NCI-H345 (cell line): ENCODE data around the gene ATOSA.

Source experiments
- DNase-seq: peaks from one replicate; lab custom pipeline; 2025; lab: John Stamatoyannopoulos, UW

Gene ATOSA

DNA sequence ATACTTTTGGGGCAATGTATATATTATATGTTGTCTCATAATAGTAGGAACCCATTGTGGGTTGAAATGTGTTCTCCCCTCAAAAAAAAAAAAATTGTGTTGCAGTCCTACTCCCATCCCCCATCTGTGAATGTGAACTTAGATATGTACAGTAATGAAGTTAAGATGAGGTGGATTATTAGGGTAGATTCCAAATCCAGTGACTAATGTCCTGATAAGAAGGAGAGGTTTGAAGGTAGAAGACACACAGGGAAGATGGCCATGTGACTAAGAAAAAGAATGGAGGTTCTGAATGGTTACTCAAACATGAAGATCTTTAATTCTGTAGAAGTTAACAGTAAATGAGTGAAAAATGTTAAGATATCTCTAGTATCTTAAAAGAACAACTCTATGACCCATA lies 3.0 kb upstream of the ATOSA start:
- no peak for DNase-seq

DNA sequence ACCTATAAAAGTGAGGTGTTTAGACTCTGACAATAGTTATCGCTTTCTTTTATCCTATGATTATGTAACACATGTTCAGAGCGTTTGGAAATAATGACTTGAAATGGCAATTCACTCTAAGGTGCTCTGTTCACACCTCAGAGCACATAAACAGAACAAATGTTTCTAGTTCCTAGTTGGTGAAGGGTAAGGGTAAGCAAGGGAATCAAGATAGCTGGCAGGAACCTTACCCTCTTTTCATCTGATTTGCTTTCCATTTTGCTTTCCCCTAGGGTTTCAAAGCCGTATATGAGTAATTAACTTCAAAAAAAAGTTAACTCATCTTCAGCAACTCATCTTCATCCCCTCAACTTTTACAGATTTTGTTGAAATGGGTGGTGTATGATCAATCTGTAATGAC lies 2.3 kb upstream of the ATOSA start:
- no peak for DNase-seq

DNA sequence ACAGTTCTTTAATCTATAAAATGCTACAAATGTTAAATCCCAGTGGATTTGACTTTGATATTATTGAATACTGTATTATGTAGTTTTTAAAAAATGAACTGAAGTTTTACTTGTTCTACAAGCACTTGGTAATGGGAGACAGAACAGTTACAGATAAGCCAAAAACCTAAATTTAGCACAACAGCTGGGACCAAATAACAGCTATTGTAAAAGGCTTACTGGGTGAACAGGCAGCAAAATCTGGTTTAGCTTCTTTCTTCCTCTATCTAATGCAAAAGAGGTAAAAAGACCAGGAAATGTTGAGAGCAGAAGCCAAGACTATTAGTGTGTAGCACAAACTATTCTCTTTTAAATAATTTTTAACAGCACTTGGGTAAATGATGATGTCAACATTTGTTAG lies 1.6 kb upstream of the ATOSA start:
- DNase-seq = no peak

DNA sequence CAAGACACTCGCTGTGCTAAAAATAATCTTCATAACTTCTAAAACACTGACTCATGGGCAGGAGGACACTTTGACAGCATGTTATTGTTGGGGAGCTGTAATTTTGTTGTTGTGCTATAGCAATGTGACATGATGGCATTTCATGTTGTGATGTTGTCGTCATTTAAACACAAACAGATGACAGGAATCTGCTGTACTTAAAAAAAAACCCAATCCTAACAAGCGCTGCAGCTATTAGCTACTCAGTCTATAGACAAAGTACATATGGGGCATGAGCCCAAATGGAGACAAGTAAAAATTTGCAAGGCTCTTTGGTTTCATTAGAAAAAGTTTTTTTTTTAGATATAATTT lies 828 bp upstream of the ATOSA start:
- DNase-seq = no peak

DNA sequence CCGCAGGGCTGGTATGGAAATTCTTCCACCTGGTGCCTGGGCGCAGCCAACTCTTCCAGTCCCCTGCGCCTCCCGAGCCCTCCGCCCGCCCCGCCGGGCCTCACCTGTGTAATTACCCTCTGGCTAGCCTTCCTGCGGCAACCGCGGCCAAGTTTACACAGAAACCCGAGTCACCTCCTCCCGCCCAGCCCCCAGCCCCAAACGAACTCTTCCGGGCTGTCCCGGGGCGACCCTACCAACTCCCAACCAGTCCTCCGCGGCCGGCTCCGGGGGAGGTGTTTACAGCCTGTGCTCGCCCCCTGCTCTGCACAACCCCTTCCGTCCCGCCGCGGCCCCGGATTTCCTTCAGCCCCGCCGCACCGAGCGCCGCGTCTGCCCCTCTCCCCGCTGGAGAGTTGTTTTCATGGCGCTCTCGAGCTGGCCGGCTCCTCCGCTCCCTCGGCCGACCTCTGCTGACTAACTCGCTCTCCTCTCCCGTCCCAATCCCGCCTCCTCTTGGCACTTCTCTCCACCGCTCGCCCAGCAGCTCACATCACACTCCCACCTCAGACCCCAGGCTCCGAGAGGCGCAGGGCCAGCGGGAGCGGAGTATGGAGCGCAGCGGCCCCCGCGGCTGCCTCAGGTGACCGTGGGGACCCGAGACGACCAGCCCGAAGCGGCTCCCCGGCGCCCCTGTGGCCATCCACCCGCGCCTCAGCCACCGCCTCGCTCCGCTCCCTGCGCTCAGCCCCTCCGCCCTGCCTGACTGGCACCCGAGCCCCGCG lies 538 bp downstream of the ATOSA start:
- peak; percentile 25 for DNase-seq

DNA sequence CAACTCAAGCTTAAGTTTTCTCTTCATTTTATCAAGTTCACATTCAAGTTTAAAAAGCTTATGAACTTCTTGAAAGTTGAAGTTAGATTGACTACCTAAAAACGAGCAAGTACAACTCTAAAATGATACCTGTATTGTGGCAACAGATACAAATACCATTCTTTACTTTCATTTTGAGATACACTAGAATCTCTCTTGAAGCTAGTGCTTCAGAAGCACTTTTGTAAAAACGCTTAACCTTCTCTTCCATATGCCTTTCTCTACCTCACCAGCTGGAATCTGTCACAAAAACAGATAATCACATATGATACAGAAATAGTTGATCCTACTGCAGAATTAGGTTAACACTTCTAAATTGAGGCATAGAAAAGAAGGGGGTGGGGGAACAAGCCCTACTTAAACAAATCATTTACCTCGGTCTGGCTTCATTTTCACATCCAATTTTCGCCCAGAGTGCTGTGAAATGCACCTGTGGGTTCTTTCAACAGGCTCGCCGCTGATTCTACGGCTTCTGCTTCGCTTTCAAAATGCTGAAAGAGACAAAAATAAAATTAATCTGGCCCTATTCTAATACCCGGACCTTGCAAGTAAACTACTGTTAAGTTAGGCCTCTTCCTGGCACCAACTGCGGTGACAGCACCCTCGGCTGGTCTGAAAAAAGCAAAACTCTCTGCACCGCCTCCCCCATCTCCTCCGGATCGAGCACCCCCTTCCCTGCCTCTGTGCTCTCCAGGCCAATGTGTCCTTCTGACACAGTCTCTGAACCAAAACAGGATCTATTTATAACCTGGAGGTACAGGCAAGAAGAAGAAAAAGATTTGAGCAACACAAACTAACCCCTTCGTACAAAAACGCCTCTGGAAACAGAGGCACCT lies 1.4 kb downstream of the ATOSA start:
- no peak for DNase-seq

DNA sequence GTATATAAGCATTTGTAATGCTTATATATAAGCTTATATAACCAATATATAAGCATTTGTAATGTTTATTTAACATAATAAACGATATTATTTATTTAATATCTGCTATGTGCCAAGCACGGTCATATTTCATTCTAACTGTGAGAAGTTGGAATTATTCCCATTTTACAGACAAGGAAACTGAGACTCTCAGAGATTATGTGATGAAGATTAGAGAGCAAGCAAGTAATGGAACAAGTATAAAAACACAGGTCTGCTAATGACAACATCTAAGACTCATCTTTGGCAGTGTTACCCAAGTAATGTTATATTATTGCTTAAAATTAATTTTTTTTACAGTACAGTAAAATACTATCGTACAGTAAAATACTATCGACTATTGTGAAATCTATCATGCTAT lies 4.4 kb downstream of the ATOSA start:
- DNase-seq = no peak

DNA sequence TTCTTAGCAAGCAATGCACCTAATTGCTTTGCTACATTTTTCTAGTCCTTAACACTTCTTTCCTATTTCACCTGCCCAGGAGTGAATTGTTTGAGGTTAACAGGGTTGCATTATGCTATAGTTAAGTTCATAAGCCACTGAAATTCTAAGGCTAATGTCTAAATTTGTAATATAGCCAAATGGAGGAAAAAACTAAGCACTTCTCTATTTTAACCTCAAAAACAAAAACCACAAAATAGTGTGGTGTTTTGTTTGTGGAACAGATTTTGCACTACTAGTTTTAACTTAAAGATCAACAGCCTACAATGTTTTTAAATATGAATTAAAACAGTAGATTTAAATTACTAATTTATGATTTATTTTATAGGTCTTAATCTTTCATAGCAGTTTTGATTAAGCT lies 5.5 kb downstream of the ATOSA start:
- DNase-seq = no peak

DNA sequence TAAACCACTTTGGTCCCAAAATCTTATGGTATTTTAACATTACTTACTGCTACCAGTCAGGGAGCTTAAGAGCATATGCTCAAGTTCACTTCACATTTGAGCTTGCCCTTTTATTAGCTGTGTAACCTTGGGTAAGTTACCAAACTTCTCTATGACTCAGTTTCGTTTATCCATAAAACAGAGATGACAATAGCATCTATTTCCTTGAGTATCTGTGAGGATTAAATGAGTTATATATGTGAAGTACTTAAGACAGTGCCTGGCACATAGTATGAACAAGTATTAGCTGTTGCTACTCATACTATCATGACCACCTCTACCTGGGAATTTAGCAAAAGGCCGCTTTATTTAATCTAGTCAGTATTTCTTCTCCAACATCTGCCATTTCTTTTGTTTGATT lies 5.9 kb downstream of the ATOSA start:
- no peak for DNase-seq

DNA sequence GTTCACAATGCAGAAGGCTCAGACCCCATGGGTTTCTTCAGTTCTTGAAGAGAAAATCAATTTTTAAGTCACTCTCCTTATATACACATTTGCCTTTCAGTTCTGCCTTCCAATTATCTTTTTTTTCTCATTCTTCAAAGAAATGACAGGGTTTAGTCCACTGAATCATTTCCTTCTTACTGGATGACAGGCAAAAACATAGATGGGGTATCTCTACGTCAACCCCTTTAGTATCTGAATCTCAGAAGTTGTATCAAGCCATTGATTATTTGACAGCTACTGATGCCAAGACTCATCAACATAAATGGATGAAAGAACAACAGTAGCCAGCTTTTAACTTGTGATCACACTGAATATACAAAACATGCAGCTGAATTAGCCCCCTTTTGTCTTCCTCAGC lies 6.5 kb downstream of the ATOSA start:
- DNase-seq = no peak

DNA sequence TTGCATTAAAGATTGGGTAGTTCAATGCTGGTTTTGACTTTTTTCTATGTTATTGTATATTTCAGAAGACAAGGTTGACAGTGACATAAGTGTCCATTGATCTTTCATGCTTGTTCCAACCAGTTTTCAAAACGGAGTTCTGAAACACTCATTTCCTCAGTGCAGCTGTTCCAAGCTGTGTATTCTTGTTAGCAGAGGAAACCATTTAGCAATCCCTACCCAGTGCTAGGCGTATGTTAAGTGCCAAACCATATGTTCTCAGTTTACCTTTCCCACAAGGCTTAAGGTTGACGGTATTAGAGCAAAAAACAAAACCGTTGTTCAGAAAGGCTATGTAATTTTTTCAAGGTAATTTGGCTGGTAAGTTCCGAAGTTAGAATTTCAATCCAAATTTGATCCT lies 9.1 kb downstream of the ATOSA start:
- DNase-seq = no peak

DNA sequence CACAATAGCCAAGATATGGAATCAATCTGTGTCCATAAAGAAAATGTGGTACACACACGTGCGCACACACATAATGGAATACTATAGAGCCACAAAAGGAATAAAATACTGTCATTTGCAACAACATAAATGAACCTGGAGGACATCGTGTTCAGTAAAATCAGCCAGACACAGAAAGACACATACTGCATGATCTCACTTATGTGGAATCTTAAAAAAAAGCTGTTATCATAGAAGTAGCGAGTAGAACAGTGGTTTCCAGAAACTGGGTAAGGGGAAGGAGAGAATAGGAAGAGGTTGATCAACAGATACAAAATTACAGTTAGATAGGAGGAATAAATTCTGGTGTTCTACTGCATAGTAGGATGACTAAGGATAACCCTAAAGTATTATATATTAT lies 11.1 kb downstream of the ATOSA start:
- DNase-seq = no peak

DNA sequence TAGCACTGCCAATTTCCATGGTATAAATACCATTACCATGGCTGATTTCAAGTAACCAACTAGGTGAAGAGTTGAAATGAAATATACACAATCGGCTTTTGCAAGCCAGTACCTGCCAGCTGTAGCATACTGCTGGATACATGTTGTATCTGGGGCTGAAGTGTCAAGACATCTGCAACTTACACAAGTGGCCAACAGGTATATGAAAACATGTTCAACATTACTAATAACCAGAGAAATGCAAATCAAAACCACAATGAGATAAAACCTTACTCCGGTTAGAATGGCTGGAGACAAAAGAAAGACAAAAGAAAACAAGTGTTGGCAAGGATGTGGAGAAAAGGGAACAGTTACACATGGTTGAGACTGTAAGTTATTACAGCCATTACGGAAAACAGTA lies 11.6 kb downstream of the ATOSA start:
- DNase-seq = no peak

DNA sequence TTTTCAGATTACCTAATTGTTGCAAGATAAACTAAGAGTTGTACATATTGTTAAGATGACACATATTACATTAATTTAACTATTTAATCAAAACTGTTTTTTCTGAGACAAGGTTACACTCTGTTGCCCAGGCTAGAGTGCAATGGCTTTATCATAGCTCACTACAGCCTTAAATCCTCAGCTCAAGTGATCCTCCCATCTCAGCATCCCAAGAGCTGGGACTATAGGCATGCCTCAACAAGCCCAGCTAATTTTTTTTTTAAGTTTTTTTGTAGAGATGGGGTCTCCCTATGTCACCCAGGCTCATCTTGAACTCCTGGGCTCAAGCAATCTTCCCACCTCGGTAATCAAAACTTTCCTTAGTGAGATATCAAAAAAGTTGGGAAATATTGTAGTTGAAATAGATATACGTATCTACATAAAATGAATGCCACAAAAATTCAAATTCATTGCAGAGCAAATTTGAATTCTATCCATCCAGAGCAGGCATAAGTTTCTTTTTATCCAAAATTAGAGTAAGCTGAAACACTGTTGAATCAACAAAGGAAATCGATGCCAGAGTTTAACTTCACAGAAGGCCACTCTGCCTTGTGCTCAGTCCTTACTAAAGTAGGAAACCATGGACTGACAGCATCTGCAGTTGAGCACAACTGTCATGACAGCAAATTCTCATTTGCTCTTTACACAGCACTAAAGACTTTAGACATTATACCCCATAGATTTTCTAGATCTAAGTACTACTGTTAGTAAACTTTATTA lies 15.5 kb downstream of the ATOSA start:
- DNase-seq = no peak

DNA sequence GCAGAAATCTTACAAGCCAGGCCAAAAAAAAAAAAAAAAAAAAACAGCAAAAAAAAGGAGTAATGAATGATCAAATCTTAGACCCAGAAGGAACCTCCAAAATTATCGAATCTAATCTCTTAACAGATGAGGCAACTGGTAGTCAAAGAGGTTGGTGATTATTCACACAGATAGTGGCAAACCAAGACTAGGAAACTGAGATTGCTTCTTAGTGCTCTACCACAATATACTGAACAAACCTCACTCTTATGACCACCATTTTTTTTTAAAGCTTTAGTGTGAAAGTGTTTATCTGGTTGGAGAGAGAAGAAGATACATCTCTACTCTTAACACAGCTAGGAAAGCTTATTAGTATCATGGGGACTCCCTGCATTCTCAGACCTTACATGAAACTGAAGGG lies 17.3 kb downstream of the ATOSA start:
- DNase-seq = no peak

DNA sequence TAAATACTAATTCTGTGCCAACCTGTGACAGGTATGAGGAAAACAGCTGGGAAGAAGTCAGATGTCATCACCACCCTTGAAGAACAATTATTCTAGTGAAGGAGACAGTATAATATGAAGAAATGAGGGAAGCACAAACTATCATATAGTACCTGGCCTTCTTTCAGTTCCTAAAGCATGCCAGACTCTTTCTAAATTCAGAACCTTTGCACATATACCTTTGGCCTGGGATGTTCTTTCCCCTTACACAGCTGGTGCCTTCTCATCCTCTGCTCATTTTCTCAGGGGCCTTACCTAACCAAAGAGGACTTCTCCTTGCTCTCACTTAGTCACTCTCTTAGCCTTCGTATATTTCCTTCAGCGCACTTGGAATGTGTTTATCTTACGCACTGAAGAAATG lies 19.0 kb downstream of the ATOSA start:
- DNase-seq = no peak

DNA sequence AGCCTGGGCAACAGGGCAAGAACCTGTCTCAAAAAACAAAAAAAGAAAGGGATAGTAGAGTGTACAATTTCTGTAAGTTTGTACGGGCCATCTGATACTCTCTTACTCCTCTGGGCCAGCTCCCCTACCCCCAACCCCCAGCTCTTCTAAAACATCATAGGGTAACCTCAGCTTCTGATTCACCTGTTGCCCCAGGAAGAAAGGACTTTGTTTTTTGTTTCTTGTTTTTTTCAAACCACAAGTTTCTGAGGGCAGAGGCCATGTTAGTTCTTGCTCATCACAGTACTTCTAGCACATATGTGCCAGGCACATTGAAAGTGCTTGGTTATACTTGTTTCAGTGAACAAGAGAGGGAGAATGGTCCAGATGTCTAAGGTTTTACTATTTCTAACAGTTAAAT lies 20.2 kb downstream of the ATOSA start:
- DNase-seq = no peak

DNA sequence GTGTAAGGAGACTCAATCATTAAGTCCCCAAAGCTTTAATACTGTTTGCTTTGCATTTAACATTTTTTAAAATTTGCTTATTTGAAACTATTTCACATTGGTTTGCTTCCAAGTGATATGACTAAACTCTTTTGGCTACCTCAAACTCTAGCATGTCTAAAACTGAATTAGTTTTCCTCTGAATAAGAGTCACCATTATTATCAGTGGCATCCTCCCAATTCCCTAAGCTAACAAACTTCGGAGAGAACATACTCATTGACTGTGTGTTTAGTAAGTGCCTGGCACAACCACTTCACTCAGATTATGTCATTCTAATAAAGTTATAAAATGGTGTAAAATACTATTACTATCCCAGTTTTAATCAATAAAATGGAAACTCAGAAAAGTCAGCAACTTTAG lies 21.9 kb downstream of the ATOSA start:
- DNase-seq = no peak

DNA sequence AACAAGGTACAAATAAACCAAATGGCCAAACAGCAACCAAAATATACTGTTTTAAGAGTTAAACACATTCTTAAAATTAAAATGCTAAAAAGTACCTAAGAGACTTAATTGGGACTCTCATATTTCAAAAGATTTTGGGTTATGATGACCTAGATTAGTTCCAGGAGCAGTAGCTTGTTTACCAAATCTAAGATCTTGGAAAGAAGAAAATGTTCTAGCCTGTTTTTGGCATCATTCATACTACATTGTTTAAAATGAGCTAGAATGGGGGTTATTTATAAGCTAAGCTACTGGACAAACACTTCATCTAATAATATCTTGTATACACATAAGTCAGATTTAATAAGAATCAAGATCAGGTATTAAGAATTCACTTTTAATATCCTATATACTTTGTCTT lies 22.8 kb downstream of the ATOSA start:
- no peak for DNase-seq

DNA sequence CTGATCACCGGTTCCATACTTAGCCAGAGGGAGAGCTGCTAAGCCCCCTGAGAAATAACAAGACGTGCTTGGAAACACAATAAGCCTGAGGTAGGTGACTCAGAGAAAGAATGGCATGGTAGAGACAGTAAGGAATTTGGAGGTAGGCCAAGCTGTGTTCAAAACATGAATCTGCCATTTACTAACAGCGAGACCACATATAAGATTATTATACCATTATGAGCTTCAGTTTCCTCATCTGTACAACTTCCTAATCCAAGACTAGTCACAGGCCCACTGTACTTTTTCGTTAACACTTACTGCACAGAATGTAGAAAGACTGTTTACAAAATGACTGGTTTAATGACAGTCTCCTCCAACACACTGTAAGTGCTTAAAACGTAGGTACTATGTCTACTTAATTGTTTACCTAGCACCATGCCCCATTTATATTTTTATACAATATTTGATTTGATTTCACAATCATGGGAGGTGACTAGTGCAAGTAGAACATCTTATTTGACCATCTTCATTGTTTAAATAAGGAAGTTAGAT lies 25.7 kb downstream of the ATOSA start:
- no peak for DNase-seq

DNA sequence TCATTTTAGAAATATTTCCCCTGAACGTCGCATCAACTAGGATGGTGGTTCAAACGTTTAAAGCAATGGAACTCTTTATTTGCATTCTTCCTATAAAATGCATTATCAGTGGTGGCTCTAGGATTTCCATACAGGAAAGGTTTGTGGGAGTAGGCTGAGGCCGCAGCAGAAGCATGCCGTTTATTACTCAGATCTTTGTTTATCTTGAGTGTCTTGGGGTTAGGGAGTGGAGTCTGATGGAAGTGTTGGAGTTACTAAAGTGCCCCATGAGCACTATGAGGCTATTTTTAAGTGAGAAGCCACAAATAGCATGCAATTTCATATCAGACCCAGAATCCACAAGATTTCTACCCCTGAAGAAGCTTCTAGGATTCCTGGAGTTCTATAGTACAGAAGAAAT lies 26.2 kb downstream of the ATOSA start:
- DNase-seq = no peak

DNA sequence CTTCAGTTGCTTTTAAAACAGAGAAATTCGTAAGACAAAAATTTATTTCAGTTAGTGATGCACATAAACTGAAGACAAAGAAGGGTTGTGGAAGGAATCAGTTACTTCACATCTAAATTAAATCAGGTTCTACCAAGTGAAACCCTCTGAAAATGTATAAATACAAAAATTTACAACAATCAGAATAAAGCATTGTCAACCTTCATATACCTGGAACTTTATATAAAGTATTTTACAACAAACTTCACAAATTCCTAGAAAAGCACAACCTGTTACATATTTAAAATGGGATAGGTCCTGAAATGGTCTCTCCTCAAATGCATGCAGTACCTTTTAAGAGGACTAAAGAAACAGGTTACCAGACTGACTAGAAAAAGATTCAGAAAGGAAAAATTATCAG lies 26.9 kb downstream of the ATOSA start:
- no peak for DNase-seq

DNA sequence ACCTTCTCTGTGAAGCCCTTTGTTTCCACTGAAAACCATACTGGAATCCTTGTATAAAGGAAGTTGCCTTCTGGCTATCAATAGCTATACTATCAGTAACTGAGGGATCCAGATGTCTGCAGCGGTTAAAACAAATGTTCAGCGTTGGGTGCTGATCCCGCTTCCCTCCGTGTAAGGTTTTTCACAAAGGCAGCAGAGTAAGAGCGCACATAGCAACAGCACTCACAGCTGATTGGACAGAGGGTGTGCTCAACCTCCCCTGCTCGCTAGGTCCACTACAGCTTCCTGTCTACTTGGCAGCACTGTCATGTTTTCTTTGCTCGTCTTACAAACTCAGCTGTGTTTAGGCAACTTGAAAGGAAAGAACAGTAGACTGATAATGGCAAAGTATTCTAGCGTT lies 27.3 kb downstream of the ATOSA start:
- DNase-seq = no peak
